GM19324 (cell line): Measurements from ENCODE around the gene TMPRSS3.

Experiments
- ATAC-seq: cut with Tn5 transposase; IDR thresholded peaks from one replicate; pipeline ENCODE4 v1.9.1; 2021; ENCODE audit warnings: mild to moderate bottlenecking, moderate library complexity; ENCODE audit not compliant: unreplicated experiment, low FRiP score

Gene TMPRSS3

DNA sequence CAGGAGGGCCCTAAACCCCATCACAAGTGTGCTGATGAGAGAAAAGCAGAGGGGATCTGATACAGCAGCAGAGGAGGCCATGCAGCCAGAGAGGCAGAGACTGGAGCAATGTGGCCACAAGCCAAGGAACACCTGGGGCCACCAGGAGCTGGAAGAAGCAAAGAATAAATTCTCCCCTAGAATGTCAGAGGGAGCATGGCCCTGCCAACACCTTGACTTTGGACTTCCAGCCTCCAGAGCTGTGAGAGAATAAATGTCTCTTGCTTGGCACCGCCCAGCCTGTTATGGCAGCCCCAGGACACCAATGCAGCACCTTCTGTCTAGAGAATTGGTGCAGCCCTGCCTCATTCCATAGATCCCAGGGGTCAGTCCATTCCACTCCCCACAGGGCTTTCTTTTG is 33.2 kb upstream of the TMPRSS3 start:
- no peak for ATAC-seq

- no peak for ATAC-seq
These were observed 32.1 kb upstream of the TMPRSS3 start for GRCh38 chr21:42427809-42428419.

- no peak for ATAC-seq
These were observed 31.1 kb upstream of the TMPRSS3 start for GRCh38 chr21:42426876-42427480.

- ATAC-seq, result no peak
These were observed 30.6 kb upstream of the TMPRSS3 start for GRCh38 chr21:42426424-42426823.

DNA sequence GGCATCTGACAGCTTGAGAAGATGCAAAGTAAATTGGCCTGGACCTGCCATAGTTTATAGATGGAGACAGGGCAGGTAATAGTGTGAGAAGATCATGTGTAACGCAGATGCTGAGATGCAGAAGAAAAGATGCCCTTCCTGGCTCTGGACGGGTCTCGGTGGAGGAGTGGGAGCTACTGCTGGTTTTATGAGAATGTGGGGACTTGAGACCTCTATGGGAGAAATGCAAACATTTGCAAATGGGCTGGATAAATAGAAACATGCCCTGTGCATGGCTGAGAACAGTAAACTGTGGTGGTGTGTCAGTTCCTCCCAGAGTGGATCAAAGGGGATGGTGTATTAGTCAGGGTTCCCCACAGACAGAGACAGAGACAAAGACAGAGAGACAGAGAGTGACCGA is 29.7 kb upstream of the TMPRSS3 start:
- no peak for ATAC-seq

DNA sequence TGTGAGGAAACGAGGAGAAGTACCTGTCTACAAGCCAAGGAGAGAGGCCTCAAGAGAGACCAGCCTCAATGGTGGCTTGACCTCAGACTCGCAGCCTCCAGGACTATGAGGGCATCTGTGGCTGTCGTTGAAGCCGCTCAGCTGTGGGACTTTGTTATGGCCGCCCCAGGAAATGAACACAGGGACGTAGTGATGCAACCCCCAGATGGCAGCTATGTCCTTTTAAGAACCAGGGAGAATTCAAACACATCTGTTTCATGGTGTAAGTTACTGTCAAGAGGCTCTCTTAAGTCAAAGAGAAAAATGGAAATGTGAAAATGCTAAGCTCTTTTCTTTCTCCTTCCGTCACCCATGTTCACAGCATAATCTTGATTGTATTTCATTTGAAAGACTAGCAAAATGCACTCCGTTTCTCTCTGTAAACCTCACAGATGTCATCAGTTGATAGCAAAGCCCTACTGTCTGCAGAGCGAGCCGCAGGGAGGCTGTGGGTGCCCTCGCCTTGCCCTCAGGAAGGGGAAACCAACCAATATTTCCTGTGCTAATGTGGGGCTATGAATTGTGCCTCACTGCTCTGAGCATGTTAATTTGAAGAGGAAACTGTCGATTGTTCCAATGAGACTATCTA is 29.2 kb upstream of the TMPRSS3 start:
- ATAC-seq, result peak; percentile 54

GRCh38 chr21:42423685-42424084 is 27.8 kb upstream of the TMPRSS3 start:
- ATAC-seq, result no peak

DNA sequence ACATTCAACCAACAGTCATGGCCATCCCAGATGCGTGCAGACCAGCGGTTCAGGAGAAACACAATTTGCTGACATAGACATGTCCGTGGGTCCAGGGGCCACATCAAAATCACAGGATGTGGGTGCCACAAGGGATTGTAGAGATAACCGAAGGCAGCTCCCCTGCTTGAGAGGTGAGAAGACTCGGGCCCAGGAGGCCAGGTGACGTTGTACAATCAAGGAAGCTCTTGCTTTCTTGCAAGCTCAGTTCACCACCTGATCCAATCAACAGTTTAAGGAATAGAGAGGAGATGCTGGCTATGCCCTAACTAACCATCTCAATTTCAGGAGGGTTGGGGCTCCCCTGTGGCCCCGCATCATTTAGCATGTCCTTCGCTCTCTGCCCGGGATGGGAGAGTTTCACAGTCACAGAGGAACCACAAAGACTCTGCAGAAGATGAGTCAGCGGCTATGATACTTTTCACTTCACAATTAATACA is 27.4 kb upstream of the TMPRSS3 start:
- ATAC-seq, result no peak

DNA sequence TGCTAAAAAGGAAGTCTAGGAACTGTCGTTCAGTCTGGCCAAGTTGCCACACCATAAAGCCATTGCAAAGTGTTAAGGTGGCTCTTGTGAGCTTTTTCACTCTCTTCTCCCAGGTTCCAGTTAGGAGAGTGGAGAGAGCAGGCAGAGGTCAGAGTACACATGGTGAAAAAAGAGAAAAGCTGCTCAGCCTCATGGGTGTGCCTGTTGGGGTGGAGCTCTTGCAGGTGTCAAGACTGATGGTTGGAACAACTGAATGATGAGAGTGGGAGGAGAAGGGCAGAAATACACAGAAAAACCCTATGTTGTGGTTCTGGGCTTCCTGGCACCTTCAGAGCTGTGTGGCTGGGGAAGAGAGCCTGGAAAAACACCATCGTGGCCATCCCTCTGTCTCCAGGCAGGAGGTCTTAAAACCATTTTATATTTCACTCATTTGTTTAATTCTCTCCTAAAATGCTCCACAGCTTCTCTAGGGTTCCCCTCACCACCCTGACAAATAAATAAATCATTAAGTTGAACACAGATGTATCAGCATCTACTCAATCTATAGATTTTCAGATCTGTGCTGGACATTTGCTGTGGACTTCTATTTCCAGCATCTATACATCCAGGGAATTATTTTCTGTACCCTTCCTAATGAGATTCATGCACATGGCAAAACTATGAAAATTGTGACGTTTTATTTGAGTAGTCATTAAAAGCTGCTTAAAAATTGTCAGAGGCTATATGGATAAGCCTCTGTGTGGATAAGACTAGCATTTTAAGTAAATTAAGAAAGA is 25.4 kb upstream of the TMPRSS3 start:
- ATAC-seq, result no peak

DNA sequence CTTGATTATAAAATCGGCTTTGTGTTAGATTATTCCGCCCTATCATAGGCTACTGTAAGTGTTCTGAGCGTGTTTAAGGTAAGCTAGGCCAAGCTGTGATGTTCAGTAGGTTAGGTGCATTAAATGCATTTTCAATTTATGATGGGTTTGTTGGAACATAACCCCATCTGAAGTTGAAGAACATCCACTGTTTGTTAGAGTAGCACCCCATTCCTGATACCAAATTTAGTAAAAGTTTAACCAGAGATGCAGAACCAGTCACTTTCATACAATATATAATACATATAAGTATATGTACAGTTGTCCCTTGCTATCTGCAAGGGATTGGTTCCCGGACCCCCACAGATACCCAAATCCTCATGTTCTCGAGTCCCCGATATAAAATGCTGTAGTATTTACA is 24.0 kb upstream of the TMPRSS3 start:
- no peak for ATAC-seq

DNA sequence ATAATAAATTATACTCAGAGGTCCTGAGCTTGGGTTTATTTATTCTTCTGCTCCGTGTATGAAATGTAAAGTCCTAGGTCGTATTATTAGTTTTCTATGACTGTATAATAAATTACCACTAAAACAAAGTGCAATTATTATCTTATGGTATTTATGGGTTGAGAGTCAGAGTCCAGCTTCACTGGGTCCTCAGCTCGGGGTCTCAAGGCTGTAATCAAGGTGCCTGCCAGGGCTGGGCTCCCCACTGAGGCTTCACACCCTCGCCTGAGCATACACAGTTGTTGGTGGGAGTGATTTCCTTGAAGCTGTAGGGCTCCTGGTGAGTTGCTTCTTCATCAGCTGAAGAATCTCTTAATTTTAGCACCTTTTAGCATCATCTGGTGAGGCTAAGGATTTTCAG is 23.0 kb upstream of the TMPRSS3 start:
- ATAC-seq, result no peak

DNA sequence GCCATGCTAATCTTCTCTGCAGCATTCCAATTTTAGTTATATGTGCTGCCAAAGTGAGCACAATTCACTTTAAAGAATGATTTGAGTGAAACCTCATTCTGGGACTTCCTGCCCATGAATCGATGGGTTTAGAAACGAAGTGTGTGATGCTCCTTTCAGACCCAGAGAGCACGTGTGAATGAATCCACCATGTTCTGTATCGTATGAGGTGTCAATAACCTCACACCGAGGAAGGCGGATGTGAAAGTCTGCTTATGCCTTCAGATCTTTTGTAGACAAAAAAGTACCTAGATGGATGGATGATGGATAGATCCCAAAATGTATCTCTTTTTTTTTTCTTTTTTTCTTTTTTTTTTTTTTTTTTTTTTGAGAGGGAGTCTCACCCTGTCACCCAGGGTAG is 21.7 kb upstream of the TMPRSS3 start:
- ATAC-seq, result no peak

GRCh38 chr21:42414928-42415769 is 19.3 kb upstream of the TMPRSS3 start:
- ATAC-seq, result no peak

DNA sequence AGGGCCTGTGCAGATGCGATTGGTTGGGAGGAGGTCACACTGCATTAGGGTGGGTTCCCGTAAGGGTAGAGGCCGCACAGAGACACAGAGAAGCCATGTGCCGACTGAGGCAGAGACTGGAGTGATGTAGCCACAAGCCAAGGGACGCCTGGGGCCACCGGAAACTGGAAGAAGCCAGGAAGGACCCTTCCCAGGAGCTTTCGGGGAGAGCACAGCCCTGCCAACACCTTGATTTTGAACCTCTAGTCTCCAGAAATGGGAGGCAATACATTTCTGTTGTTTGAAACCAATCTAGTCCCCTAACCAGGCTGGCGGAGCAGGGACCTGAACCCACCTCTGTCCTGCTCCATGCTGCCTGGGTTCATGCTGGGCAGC is 18.7 kb upstream of the TMPRSS3 start:
- ATAC-seq, result no peak

DNA sequence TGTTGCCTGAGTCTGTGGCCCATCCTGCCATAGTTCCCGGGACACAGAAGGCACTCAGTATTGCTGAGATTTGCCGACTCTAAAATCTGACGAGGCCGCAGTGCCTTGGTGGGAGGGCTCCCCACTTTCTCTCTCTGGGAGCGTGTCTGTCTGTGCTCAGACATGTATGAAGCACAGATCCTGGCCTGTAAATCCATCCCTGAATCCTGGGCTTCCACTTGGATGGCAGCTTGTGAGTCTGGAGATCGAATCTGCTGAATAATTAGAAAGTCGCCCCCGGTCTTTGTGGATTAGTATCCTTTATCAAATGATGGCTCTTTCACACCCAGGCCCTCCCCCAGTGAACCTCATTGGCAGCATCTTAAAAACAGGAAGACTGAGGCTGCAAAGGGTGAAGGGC is 18.2 kb upstream of the TMPRSS3 start:
- ATAC-seq, result no peak

DNA sequence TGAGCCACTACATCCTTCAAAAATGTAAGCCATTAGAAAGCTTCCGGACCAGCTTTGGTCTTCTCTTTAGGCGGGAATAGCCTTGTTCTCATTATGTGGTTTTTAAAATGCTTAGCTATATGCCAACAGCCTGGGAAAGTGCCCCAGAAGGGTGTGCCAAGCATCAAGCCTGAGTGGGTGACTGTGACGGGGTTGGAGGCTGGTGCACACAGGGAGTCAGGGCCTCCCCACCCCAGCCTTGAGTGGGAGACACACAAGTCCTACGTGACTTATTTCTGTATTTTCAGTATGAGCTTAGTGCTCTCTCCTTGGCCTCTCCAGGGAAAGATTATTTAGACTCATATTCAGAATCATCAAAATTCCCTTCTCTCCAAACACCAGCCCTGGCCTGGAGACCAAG is 17.6 kb upstream of the TMPRSS3 start:
- ATAC-seq, result no peak

GRCh38 chr21:42413093-42413492 is 17.2 kb upstream of the TMPRSS3 start:
- no peak for ATAC-seq

DNA sequence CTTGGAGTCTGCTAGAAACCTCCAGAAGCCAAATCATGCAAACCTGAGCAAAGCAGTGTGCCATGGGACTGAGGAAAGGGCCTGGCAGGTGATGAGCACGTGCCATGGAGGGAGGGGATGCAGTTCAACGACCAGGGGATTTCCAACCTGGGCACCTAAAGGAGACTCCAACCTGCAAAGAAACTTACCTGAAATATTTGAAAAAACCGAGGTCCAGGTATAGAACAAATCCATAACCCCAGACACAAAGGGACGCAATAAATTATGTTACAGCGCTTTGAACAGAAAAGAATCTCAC is 16.7 kb upstream of the TMPRSS3 start:
- no peak for ATAC-seq

GRCh38 chr21:42411891-42412635 is 16.2 kb upstream of the TMPRSS3 start:
- ATAC-seq, result no peak
